NCI-H146 (cell line): ENCODE measurements around the gene SHC1.

ENCODE experiments used
- DNase-seq: peaks from one replicate; lab custom pipeline; 2025; lab: John Stamatoyannopoulos, UW

Gene SHC1

GRCh38 chr1:154956544-154956941, 14.0 kb downstream of the SHC1 start:
- DNase-seq, result no peak

GRCh38 chr1:154955718-154956543, 14.6 kb downstream of the SHC1 start, which contains the start of gene PBXIP1:
Gene PBXIP1, minus strand, starts transcription at chr1:154956099. Its CDS starts 2,378 bp downstream, at chr1:154953721.
- peak; percentile 87 for DNase-seq

- peak; percentile 80 for DNase-seq
Observed at GRCh38 chr1:154955039-154955717, 15.4 kb downstream of the SHC1 start.

- no peak for DNase-seq
Observed at GRCh38 chr1:154954541-154954940, 16.0 kb downstream of the SHC1 start.

GRCh38 chr1:154953611-154954038, 16.9 kb downstream of the SHC1 start:
- DNase-seq, result no peak

- no peak for DNase-seq
Observed at GRCh38 chr1:154952664-154953063, 17.9 kb downstream of the SHC1 start.

- DNase-seq, result no peak
Observed at GRCh38 chr1:154951901-154952657, 18.5 kb downstream of the SHC1 start.

- no peak for DNase-seq
Observed at GRCh38 chr1:154948079-154948478, 22.5 kb downstream of the SHC1 start.

- no peak for DNase-seq
Observed at GRCh38 chr1:154945962-154946850, 24.3 kb downstream of the SHC1 start.

- DNase-seq, result no peak
Observed at GRCh38 chr1:154945160-154945961, 25.2 kb downstream of the SHC1 start.

- no peak for DNase-seq
Observed at GRCh38 chr1:154944401-154945159, 26.0 kb downstream of the SHC1 start.

- DNase-seq, result peak; percentile 42
Observed at GRCh38 chr1:154943649-154944400, 26.7 kb downstream of the SHC1 start.

GRCh38 chr1:154941333-154942013, 29.1 kb downstream of the SHC1 start:
- no peak for DNase-seq

GRCh38 chr1:154940651-154941194, 29.8 kb downstream of the SHC1 start:
- no peak for DNase-seq

- no peak for DNase-seq
Observed at GRCh38 chr1:154940213-154940560, 30.4 kb downstream of the SHC1 start.

GRCh38 chr1:154938604-154939399, 31.7 kb downstream of the SHC1 start:
- DNase-seq, result no peak

- no peak for DNase-seq
Observed at GRCh38 chr1:154937988-154938386, 32.6 kb downstream of the SHC1 start.
